Astrocyte (in vitro differentiated cells and primary cell): ENCODE data around the gene FOXF1. TPM values are rescaled to one million over a fixed set of nuclear protein-coding genes. Genes with fewer than 3 reads are reported as not detected.

Experiments used
- DNase-seq: peaks from one replicate; pipeline ENCODE4 v3.0.0-alpha.2; 2010; ENCODE audit warnings: low read depth
- FAIRE-seq: peaks from 2 replicates; lab custom pipeline; 2011; peaks lifted over from hg19 to GRCh38; lab: Jason Lieb, UNC
- H2AFZ ChIP-seq: 2 replicates; pipeline ENCODE4 v1.6.0; 2012; ENCODE audit warnings: low read depth, low read length, inconsistent platforms
- H3K27ac ChIP-seq: 2 replicates; pipeline ENCODE4 v1.5.1; 2011; ENCODE audit warnings: low read depth, low read length, inconsistent platforms
- H3K27me3 ChIP-seq: 2 replicates; pipeline ENCODE4 v1.6.0; 2011; ENCODE audit warnings: low read length, inconsistent platforms; ENCODE audit not compliant: insufficient read depth
- H3K36me3 ChIP-seq: 2 replicates; pipeline ENCODE4 v1.5.1; 2011; ENCODE audit warnings: low read length, inconsistent platforms; ENCODE audit not compliant: insufficient read depth
- H3K4me1 ChIP-seq: 2 replicates; pipeline ENCODE4 v1.5.1; 2011; ENCODE audit warnings: low read length, inconsistent platforms; ENCODE audit not compliant: insufficient read depth
- H3K4me2 ChIP-seq: 2 replicates; pipeline ENCODE4 v1.6.0; 2012; ENCODE audit warnings: low read length, inconsistent platforms
- H3K4me3 ChIP-seq: 2 replicates; pipeline ENCODE4 v1.5.1; 2011; ENCODE audit warnings: low read depth, mild to moderate bottlenecking, low read length, inconsistent platforms; ENCODE audit not compliant: insufficient read depth
- H3K79me2 ChIP-seq: 2 replicates; pipeline ENCODE4 v1.6.0; 2012; ENCODE audit warnings: mild to moderate bottlenecking, low read length, inconsistent platforms; ENCODE audit not compliant: insufficient read depth
- H3K9ac ChIP-seq: 2 replicates; pipeline ENCODE4 v1.6.0; 2012; ENCODE audit warnings: mild to moderate bottlenecking, low read length, inconsistent platforms
- H3K9me3 ChIP-seq: 2 replicates; pipeline ENCODE4 v1.5.1; 2012; ENCODE audit warnings: low read depth, mild to moderate bottlenecking, low read length, inconsistent platforms; ENCODE audit not compliant: insufficient read depth
- H4K20me1 ChIP-seq: 2 replicates; pipeline ENCODE4 v1.6.0; 2012; ENCODE audit warnings: low read length, inconsistent platforms; ENCODE audit not compliant: insufficient read depth
- H3K27ac Mint-ChIP-seq: one replicate; pipeline ENCODE4 v1.8.0; 2021; ENCODE audit warnings: mild to moderate bottlenecking, mixed read lengths; ENCODE audit not compliant: unreplicated experiment
- H3K27me3 Mint-ChIP-seq: one replicate; pipeline ENCODE4 v1.8.0; 2021; ENCODE audit warnings: low read depth, mixed read lengths; ENCODE audit not compliant: unreplicated experiment
- H3K36me3 Mint-ChIP-seq: one replicate; pipeline ENCODE4 v1.8.0; 2021; ENCODE audit warnings: low read depth, mixed read lengths; ENCODE audit not compliant: unreplicated experiment
- H3K4me1 Mint-ChIP-seq: one replicate; pipeline ENCODE4 v1.8.0; 2021; ENCODE audit warnings: low read depth, mixed read lengths; ENCODE audit not compliant: unreplicated experiment
- H3K4me3 Mint-ChIP-seq: one replicate; pipeline ENCODE4 v1.8.0; 2021; ENCODE audit warnings: mild to moderate bottlenecking, moderate library complexity, mixed read lengths; ENCODE audit not compliant: unreplicated experiment
- H3K9me3 Mint-ChIP-seq: one replicate; pipeline ENCODE4 v1.8.0; 2021; ENCODE audit warnings: mild to moderate bottlenecking, mixed read lengths; ENCODE audit not compliant: unreplicated experiment
- CTCF ChIP-seq: IDR thresholded peaks from 2 replicates; pipeline ENCODE4 v1.5.1; 2011; ENCODE audit warnings: low read depth, mild to moderate bottlenecking, inconsistent platforms, low read length, moderate library complexity; ENCODE audit not compliant: insufficient read depth
- EZH2 ChIP-seq: IDR thresholded peaks from 2 replicates; pipeline ENCODE4 v1.6.1; 2012; ENCODE audit warnings: mild to moderate bottlenecking, low read length, inconsistent platforms; ENCODE audit not compliant: insufficient read depth
- total RNA-seq: library from RNA; stranded (reverse); gene quantifications from 2 replicates; pipeline ENCODE4 v1.2.1, GENCODE V29; 2021

Gene FOXF1
- total RNA-seq, 1 donor from 2014 or later, result 0.07 TPM

GRCh38 chr16:86519649-86520316 is 9.5 kb downstream of the FOXF1 start:
- Mint-ChIP-seq H3K27ac (no peak overlapping the region), H3K36me3 (no peaks in the 10 kb centered on the region), H3K9me3 (peaks cover 6% of the 10 kb centered on the region), H3K27me3 (peaks cover 81% of the 10 kb centered on the region), H3K4me1 (no peaks in the 10 kb centered on the region), H3K4me3 (no peak overlapping the region)
- Histone ChIP-seq H3K4me2 (peak overlapping the region; percentile 37), H2AFZ (no peak overlapping the region), H3K4me1 (no peaks in the 10 kb centered on the region), H3K79me2 (peaks cover 6% of the 10 kb centered on the region), H4K20me1 (peaks cover 22% of the 10 kb centered on the region), H3K9me3 (no peaks in the 10 kb centered on the region), H3K4me3 (no peak overlapping the region), H3K27me3 (peaks cover 39% of the 10 kb centered on the region), H3K9ac (no peak overlapping the region), H3K27ac (no peak overlapping the region), H3K36me3 (no peaks in the 10 kb centered on the region)
- TF ChIP-seq EZH2 (no peak), CTCF (peak; percentile 69)
- FAIRE-seq (no peak), DNase-seq (no peak)

- H3K27ac Mint-ChIP-seq, result no peak overlapping the region
- H3K4me3 ChIP-seq, result no peak overlapping the region
- no peaks in the 10 kb centered on the region for H3K79me2 ChIP-seq
- no peak overlapping the region for H2AFZ ChIP-seq
- H3K9ac ChIP-seq, result no peak overlapping the region
- H4K20me1 ChIP-seq, result peaks cover 14% of the 10 kb centered on the region
- no peak for DNase-seq
- H3K9me3 ChIP-seq, result no peaks in the 10 kb centered on the region
- H3K9me3 Mint-ChIP-seq, result peaks cover 3% of the 10 kb centered on the region
- no peak for FAIRE-seq
- no peak for TF ChIP-seq CTCF
- no peak for TF ChIP-seq EZH2
- no peaks in the 10 kb centered on the region for H3K4me1 Mint-ChIP-seq
- H3K36me3 ChIP-seq, result no peaks in the 10 kb centered on the region
- H3K4me3 Mint-ChIP-seq, result no peak overlapping the region
- H3K27ac ChIP-seq, result no peak overlapping the region
- no peaks in the 10 kb centered on the region for H3K4me1 ChIP-seq
- peak overlapping the region; percentile 37 for H3K4me2 ChIP-seq
- H3K27me3 Mint-ChIP-seq, result peaks cover 77% of the 10 kb centered on the region
- H3K27me3 ChIP-seq, result peaks cover 33% of the 10 kb centered on the region
- H3K36me3 Mint-ChIP-seq, result no peaks in the 10 kb centered on the region
Measured at GRCh38 chr16:86520317-86521210, 10.2 kb downstream of the FOXF1 start.
